Panc1 (cell line): ENCODE data around the gene POLR3K.

Source experiments
- CTCF ChIP-seq: fragments of 450-650 bp; IDR thresholded peaks from 2 replicates; pipeline ENCODE4 v1.5.1; 2017; ENCODE audit warnings: mild to moderate bottlenecking
- POLR2AphosphoS5 ChIP-seq: IDR thresholded peaks from 2 replicates; pipeline ENCODE4 v1.6.1; 2012; ENCODE audit warnings: mild to moderate bottlenecking, low read depth, low read length, moderate library complexity
- REST ChIP-seq, 2 experiments: IDR thresholded peaks; 2 replicates each; pipeline ENCODE4 v1.6.1; 2011 to 2012; ENCODE audit warnings: low read depth in 2 of 2, control low read depth in 1 of 2, low read length in 1 of 2, mild to moderate bottlenecking in 1 of 2, moderate library complexity in 1 of 2; ENCODE audit not compliant: insufficient read depth in 1 of 2
- SIN3A ChIP-seq: IDR thresholded peaks from 2 replicates; pipeline ENCODE4 v1.6.1; 2012; ENCODE audit warnings: low read depth, mild to moderate bottlenecking, low read length, moderate library complexity, borderline replicate concordance; ENCODE audit not compliant: insufficient read depth
- TCF7L2 ChIP-seq: IDR thresholded peaks from 2 replicates; pipeline ENCODE4 v1.6.1; 2011; ENCODE audit warnings: mild to moderate bottlenecking, low read depth, low read length, inconsistent platforms

GRCh38 chr16:84718-85406 lies 31.5 kb upstream of the POLR3K start:
- TF ChIP-seq CTCF, result no peak
- no peak for TF ChIP-seq REST (IDR thresholded peaks at IDR 0.05; ENCODE audit: insufficient read depth in 1 of 2, low read depth in 2 of 2, low read length in 1 of 2)
- TF ChIP-seq TCF7L2, result no peak
- TF ChIP-seq POLR2AphosphoS5, result peak; percentile 17; the same call in 1 of the 2 replicates
- no peak for TF ChIP-seq SIN3A
